HEK293 (cell line): ENCODE measurements around the gene DAPK2.

Experiments used
- CTCF ChIA-PET: fragments of 350-600 bp; formaldehyde crosslinking; extraction: SDS; loops from one replicate; lab custom pipeline; 2021; ENCODE audit warnings: antibody characterized with exemption; lab: Yijun Ruan, JAX
- POLR2A ChIA-PET: fragments of 300-600 bp; formaldehyde crosslinking; extraction: SDS; loops from one replicate; lab custom pipeline; 2020; ENCODE audit warnings: antibody characterized with exemption, inconsistent platforms; lab: Yijun Ruan, JAX
- H3K27ac ChIP-seq: fragments of 200-500 bp; sonication (Bioruptor generic); 2 replicates; pipeline ENCODE4 v1.5.1; 2014; ENCODE audit warnings: low read depth, low read length, control low read depth, inconsistent platforms; ENCODE audit errors: extremely low read depth
- H3K36me3 ChIP-seq, 2 experiments: fragments of 200-500 bp in 1 of 2; sonication (Bioruptor generic) in 1 of 2; 1 replicate in 1 of 2; 2 replicates in 1 of 2; pipeline ENCODE4 v1.5.1; 2014 to 2017; ENCODE audit warnings: inconsistent platforms in 2 of 2, low read length in 2 of 2; ENCODE audit not compliant: control insufficient read depth in 2 of 2, insufficient read depth in 1 of 2
- H3K4me1 ChIP-seq: fragments of 200-500 bp; sonication (Bioruptor generic); 2 replicates; pipeline ENCODE4 v1.5.1; 2014; ENCODE audit warnings: mild to moderate bottlenecking, low read length, inconsistent platforms; ENCODE audit not compliant: control insufficient read depth, insufficient read depth
- H3K4me3 ChIP-seq: 2 replicates; pipeline ENCODE4 v1.5.1; 2011; ENCODE audit warnings: low read depth, mild to moderate bottlenecking, control low read depth, low read length, moderate library complexity
- H3K9me3 ChIP-seq: fragments of 200-500 bp; sonication (Bioruptor generic); 2 replicates; pipeline ENCODE4 v1.5.1; 2014; ENCODE audit warnings: low read depth, low read length, inconsistent platforms; ENCODE audit not compliant: control insufficient read depth, insufficient read depth
- HOXA7 ChIP-seq: sonication (generic); formaldehyde crosslinking; IDR thresholded peaks from 2 replicates; pipeline ENCODE4 v1.8.1; 2022; ENCODE audit warnings: missing genetic modification reagents, borderline replicate concordance
- IKZF3 ChIP-seq: fragments of 450-650 bp; IDR thresholded peaks from 2 replicates; pipeline ENCODE4 v1.5.0; 2018; ENCODE audit warnings: missing biosample characterization, mild to moderate bottlenecking, missing genetic modification characterization, moderate library complexity
- SCRT2 ChIP-seq: fragments of 450-650 bp; formaldehyde crosslinking; IDR thresholded peaks from 2 replicates; pipeline ENCODE4 v1.5.1; 2016; ENCODE audit warnings: missing biosample characterization, missing genetic modification characterization
- SP7 ChIP-seq: fragments of 450-650 bp; formaldehyde crosslinking; IDR thresholded peaks from 2 replicates; pipeline ENCODE4 v1.5.1; 2016; ENCODE audit warnings: missing biosample characterization, missing genetic modification characterization
- TCF7L2 ChIP-seq: IDR thresholded peaks from 2 replicates; pipeline ENCODE4 v1.6.1; 2011; ENCODE audit warnings: low read depth, mild to moderate bottlenecking, inconsistent platforms, low read length, moderate library complexity, borderline replicate concordance
- ZBTB17 ChIP-seq: fragments of 450-650 bp; formaldehyde crosslinking; IDR thresholded peaks from 2 replicates; pipeline ENCODE4 v1.5.1; 2016; ENCODE audit warnings: missing biosample characterization, missing genetic modification characterization
- ZNF169 ChIP-seq: fragments of 450-650 bp; formaldehyde crosslinking; IDR thresholded peaks from 2 replicates; pipeline ENCODE4 v1.5.1; 2016; ENCODE audit warnings: missing biosample characterization, missing genetic modification characterization
- ZNF223 ChIP-seq: fragments of 450-650 bp; formaldehyde crosslinking; IDR thresholded peaks from 2 replicates; pipeline ENCODE4 v1.5.1; 2016; ENCODE audit warnings: missing biosample characterization, missing genetic modification characterization
- ZNF23 ChIP-seq: fragments of 450-650 bp; formaldehyde crosslinking; IDR thresholded peaks from 2 replicates; pipeline ENCODE4 v1.5.1; 2016; ENCODE audit warnings: missing biosample characterization, missing genetic modification characterization, borderline replicate concordance
- ZNF266 ChIP-seq: fragments of 450-650 bp; formaldehyde crosslinking; IDR thresholded peaks from 2 replicates; pipeline ENCODE4 v1.5.1; 2016; ENCODE audit warnings: missing biosample characterization, missing genetic modification characterization, low read depth
- ZNF292 ChIP-seq: fragments of 450-650 bp; formaldehyde crosslinking; IDR thresholded peaks from 2 replicates; pipeline ENCODE4 v1.5.1; 2016; ENCODE audit warnings: low read depth, missing biosample characterization, missing genetic modification characterization, borderline replicate concordance
- ZNF311 ChIP-seq: fragments of 450-650 bp; formaldehyde crosslinking; IDR thresholded peaks from 2 replicates; pipeline ENCODE4 v1.5.1; 2017; ENCODE audit warnings: missing biosample characterization, missing genetic modification characterization, borderline replicate concordance
- ZNF335 ChIP-seq: fragments of 450-650 bp; formaldehyde crosslinking; conservative IDR thresholded peaks from 2 replicates; pipeline ENCODE4 v1.5.1; 2016; ENCODE audit warnings: missing biosample characterization, missing genetic modification characterization
- ZNF544 ChIP-seq: fragments of 450-650 bp; formaldehyde crosslinking; IDR thresholded peaks from 2 replicates; pipeline ENCODE4 v1.5.0; 2017; ENCODE audit warnings: missing biosample characterization, missing genetic modification characterization
- ZNF558 ChIP-seq: fragments of 450-650 bp; formaldehyde crosslinking; IDR thresholded peaks from 2 replicates; pipeline ENCODE4 v1.5.1; 2016; ENCODE audit warnings: missing biosample characterization, missing genetic modification characterization
- ZNF610 ChIP-seq: fragments of 450-650 bp; formaldehyde crosslinking; IDR thresholded peaks from 2 replicates; pipeline ENCODE4 v1.5.1; 2016; ENCODE audit warnings: missing biosample characterization, missing genetic modification characterization, borderline replicate concordance
- ZNF654 ChIP-seq: fragments of 450-650 bp; formaldehyde crosslinking; IDR thresholded peaks from 2 replicates; pipeline ENCODE4 v1.5.1; 2016; ENCODE audit warnings: low read depth, missing biosample characterization, missing genetic modification characterization
- ZNF76 ChIP-seq: fragments of 450-650 bp; formaldehyde crosslinking; IDR thresholded peaks from 2 replicates; pipeline ENCODE4; 2016; ENCODE audit warnings: low read depth, missing biosample characterization, missing genetic modification characterization, borderline replicate concordance
- TF ChIP-seq, protein P1 (sequence below): fragments of 450-650 bp; formaldehyde crosslinking; IDR thresholded peaks from 2 replicates; pipeline ENCODE4 v1.5.1; 2017; ENCODE audit warnings: missing biosample characterization, missing genetic modification characterization
- TF ChIP-seq, protein P2 (sequence below): fragments of 450-650 bp; formaldehyde crosslinking; IDR thresholded peaks from 2 replicates; pipeline ENCODE4 v1.5.1; 2016; ENCODE audit warnings: missing biosample characterization, missing genetic modification characterization, borderline replicate concordance
- TF ChIP-seq, protein P3 (sequence below): fragments of 450-650 bp; formaldehyde crosslinking; IDR thresholded peaks from 2 replicates; pipeline ENCODE4 v1.5.1; 2016; ENCODE audit warnings: missing biosample characterization, missing genetic modification characterization, low read depth

DAPK2 gene

DNA sequence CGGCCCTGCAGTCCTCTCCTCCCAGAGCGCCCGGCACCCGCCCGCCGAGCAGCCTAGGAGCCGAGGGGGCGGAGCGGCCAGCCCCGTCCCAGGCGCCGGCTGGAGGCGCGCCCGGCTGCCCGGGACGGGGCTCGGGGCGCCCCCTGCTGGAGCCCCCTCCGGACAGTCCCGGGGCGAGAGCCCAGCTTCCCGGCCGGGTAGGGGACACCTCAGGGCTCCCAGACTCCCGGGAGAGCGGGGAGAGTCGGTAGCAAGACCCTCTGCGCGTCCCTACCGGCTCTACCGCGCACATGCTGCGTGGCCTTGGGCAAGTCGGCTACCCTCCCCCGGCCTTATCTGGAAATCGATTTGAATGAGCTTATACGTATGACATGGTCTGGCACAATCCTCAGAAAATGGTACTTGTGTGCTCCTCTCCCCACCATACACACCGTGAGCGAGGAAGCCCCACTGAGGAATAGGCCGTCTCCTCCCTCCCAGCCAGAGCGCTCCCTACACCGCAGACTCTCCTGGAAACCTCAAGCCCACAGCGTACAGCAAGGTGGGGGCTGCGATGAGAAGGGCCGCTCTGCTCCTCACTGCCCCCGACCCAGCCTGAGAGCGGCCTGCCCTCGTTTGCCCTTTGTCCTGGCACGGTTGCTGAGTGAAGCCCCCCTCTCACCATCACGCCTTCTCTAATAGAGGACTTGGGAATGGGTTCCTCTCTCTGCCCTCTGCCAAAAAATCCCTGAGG is at the start of gene DAPK2 (continued):
- TF ChIP-seq SCRT2 (tag by site-specific recombination) (no peak), ZNF544 (no peak), ZNF292 (tag by site-specific recombination) (no peak), ZNF76 (tag by site-specific recombination) (peak; percentile 46; the same call in 1 of the 2 replicates), ZNF266 (tag by site-specific recombination) (no peak), IKZF3 (tag by site-specific recombination) (no peak), ZNF654 (tag by site-specific recombination) (0 out of 2 replicates have a peak, but pooled peaks have one; percentile 5), ZNF610 (tag by site-specific recombination) (no peak)

DNA sequence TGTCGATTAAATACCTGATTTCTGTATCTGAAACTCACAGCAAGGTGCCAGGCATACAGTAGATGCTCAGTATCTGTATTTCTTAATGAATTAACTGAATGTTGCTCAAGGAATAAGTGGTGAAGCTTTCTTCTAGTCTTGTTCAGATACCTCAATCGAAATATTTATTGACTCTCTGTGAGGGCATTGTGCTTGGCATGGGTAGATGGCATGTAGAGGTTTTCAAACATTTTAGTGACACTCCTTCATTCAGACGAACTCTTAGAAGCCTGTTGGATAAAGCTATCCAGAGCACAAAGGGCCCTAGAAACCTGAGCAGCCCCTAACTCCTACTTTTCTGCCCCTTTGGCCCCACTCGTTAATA is 49.1 kb upstream of the DAPK2 start:
- no peak overlapping the region for H3K4me3 ChIP-seq
- ChIA-PET CTCF (interaction anchor here (1.2 kb wide), 1 partner anchor 28 kb away, joined by 3 read pairs; no protein-coding TSS in a partner anchor), POLR2A (interaction anchor here (1.0 kb wide), 1 partner anchor 16 kb away, joined by 3 read pairs; no protein-coding TSS in a partner anchor)
- peak overlapping the region; percentile 43 for H3K27ac ChIP-seq
- peaks cover 4% of the 10 kb centered on the region for H3K4me1 ChIP-seq
- no peaks in the 10 kb centered on the region for H3K9me3 ChIP-seq
- no peak for TF ChIP-seq TCF7L2
- no peak for TF ChIP-seq ZNF223 (tag by site-specific recombination)
- no peak for TF ChIP-seq ZNF23 (tag by site-specific recombination)
- TF ChIP-seq, protein P1, sequence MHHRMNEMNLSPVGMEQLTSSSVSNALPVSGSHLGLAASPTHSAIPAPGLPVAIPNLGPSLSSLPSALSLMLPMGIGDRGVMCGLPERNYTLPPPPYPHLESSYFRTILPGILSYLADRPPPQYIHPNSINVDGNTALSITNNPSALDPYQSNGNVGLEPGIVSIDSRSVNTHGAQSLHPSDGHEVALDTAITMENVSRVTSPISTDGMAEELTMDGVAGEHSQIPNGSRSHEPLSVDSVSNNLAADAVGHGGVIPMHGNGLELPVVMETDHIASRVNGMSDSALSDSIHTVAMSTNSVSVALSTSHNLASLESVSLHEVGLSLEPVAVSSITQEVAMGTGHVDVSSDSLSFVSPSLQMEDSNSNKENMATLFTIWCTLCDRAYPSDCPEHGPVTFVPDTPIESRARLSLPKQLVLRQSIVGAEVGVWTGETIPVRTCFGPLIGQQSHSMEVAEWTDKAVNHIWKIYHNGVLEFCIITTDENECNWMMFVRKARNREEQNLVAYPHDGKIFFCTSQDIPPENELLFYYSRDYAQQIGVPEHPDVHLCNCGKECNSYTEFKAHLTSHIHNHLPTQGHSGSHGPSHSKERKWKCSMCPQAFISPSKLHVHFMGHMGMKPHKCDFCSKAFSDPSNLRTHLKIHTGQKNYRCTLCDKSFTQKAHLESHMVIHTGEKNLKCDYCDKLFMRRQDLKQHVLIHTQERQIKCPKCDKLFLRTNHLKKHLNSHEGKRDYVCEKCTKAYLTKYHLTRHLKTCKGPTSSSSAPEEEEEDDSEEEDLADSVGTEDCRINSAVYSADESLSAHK (tag by site-specific recombination), result no peak
- peaks cover 0 to 3% of the 10 kb centered on the region in 2 experiments; a peak in 1 of 3 replicates for H3K36me3 ChIP-seq

DNA sequence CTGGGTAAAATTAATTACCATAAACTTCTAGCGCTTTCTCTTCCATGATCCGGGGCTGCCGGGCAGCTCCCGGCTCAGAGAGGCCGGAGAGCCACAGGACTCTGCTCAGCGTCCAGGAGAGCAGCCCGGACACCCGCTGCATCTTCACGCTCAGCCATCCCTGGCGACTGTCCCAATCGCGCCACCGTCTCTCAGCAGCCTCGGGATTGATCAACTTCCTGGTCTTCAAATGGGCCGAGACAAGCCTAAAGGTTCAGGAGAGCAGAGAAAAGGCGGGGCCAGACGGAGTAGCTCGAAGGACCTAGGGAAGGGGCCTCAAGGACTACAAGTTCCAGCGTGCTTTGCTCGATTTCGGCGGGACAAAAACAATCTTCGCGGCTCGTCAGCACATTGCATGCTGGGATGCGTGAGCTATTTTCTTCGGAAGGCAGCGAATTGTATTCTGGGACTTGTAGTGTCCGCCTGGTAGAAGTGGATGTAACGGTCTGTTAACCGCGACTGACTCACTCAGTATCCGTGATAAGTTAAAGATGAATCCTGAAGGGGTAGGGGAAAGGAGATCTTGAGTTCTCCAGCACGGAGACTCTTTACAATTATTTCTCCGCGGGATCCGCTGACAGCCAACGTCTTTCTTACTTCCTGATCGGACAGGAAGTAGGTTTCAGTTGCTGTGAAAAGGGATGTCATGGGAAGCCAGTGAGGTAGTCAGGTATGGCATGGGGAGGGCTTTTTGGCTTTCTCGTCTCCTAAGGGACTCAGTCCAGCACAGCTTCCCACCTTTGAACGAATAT is 47.5 kb upstream of the DAPK2 start, which contains the start of gene CIAO2A:
TSS of gene CIAO2A (minus strand) at position 212 of the 791 bp plus-strand sequence. CDS start at position 142, 70 bp downstream.
- POLR2A ChIA-PET, result interaction anchor here (0.6 to 1.3 kb wide), 11 partner anchors 9 to 728 kb away, joined by 3 to 8 read pairs (median 3); no protein-coding TSS in a partner anchor
- TF ChIP-seq, protein P2, sequence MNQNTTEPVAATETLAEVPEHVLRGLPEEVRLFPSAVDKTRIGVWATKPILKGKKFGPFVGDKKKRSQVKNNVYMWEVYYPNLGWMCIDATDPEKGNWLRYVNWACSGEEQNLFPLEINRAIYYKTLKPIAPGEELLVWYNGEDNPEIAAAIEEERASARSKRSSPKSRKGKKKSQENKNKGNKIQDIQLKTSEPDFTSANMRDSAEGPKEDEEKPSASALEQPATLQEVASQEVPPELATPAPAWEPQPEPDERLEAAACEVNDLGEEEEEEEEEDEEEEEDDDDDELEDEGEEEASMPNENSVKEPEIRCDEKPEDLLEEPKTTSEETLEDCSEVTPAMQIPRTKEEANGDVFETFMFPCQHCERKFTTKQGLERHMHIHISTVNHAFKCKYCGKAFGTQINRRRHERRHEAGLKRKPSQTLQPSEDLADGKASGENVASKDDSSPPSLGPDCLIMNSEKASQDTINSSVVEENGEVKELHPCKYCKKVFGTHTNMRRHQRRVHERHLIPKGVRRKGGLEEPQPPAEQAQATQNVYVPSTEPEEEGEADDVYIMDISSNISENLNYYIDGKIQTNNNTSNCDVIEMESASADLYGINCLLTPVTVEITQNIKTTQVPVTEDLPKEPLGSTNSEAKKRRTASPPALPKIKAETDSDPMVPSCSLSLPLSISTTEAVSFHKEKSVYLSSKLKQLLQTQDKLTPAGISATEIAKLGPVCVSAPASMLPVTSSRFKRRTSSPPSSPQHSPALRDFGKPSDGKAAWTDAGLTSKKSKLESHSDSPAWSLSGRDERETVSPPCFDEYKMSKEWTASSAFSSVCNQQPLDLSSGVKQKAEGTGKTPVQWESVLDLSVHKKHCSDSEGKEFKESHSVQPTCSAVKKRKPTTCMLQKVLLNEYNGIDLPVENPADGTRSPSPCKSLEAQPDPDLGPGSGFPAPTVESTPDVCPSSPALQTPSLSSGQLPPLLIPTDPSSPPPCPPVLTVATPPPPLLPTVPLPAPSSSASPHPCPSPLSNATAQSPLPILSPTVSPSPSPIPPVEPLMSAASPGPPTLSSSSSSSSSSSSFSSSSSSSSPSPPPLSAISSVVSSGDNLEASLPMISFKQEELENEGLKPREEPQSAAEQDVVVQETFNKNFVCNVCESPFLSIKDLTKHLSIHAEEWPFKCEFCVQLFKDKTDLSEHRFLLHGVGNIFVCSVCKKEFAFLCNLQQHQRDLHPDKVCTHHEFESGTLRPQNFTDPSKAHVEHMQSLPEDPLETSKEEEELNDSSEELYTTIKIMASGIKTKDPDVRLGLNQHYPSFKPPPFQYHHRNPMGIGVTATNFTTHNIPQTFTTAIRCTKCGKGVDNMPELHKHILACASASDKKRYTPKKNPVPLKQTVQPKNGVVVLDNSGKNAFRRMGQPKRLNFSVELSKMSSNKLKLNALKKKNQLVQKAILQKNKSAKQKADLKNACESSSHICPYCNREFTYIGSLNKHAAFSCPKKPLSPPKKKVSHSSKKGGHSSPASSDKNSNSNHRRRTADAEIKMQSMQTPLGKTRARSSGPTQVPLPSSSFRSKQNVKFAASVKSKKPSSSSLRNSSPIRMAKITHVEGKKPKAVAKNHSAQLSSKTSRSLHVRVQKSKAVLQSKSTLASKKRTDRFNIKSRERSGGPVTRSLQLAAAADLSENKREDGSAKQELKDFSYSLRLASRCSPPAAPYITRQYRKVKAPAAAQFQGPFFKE (tag by site-specific recombination), result no peak
- TF ChIP-seq, protein P3, sequence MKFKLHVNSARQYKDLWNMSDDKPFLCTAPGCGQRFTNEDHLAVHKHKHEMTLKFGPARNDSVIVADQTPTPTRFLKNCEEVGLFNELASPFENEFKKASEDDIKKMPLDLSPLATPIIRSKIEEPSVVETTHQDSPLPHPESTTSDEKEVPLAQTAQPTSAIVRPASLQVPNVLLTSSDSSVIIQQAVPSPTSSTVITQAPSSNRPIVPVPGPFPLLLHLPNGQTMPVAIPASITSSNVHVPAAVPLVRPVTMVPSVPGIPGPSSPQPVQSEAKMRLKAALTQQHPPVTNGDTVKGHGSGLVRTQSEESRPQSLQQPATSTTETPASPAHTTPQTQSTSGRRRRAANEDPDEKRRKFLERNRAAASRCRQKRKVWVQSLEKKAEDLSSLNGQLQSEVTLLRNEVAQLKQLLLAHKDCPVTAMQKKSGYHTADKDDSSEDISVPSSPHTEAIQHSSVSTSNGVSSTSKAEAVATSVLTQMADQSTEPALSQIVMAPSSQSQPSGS (tag by site-specific recombination), result no peak
- no peak for TF ChIP-seq ZNF169 (tag by site-specific recombination)
- no peak for TF ChIP-seq ZNF311
- TF ChIP-seq ZBTB17 (tag by site-specific recombination), result peak; percentile 98
- no peak for TF ChIP-seq ZNF558 (tag by site-specific recombination)
- TF ChIP-seq ZNF335 (tag by site-specific recombination), result peak; percentile 88
- TF ChIP-seq HOXA7 (CRISPR knock-in tag), result no peak
- no peak; the same call in 1 of the 2 replicates for TF ChIP-seq SP7 (tag by site-specific recombination)

More for the DNA sequence above, 47.5 kb upstream of the DAPK2 start, which contains the start of gene CIAO2A:
- Histone ChIP-seq H3K36me3 (peaks cover 3 to 14% of the 10 kb centered on the region in 2 experiments; a peak in 2 of 3 replicates), H3K4me3 (peak within 1 kb of the TSS; percentile 77), H3K9me3 (no peaks in the 10 kb centered on the region), H3K27ac (peak within 1 kb of the TSS; percentile 72), H3K4me1 (peaks cover 4% of the 10 kb centered on the region)
- CTCF ChIA-PET, result interaction anchor here (0.5 to 1.2 kb wide), 2 partner anchors 26 to 325 kb away, joined by 3 read pairs; no protein-coding TSS in a partner anchor
